Measurements from ENCODE around the gene CCNF.
A peak's percentile ranks its signal among the peaks of the same experiment; 100 is the strongest.

The CCNF gene

DNA sequence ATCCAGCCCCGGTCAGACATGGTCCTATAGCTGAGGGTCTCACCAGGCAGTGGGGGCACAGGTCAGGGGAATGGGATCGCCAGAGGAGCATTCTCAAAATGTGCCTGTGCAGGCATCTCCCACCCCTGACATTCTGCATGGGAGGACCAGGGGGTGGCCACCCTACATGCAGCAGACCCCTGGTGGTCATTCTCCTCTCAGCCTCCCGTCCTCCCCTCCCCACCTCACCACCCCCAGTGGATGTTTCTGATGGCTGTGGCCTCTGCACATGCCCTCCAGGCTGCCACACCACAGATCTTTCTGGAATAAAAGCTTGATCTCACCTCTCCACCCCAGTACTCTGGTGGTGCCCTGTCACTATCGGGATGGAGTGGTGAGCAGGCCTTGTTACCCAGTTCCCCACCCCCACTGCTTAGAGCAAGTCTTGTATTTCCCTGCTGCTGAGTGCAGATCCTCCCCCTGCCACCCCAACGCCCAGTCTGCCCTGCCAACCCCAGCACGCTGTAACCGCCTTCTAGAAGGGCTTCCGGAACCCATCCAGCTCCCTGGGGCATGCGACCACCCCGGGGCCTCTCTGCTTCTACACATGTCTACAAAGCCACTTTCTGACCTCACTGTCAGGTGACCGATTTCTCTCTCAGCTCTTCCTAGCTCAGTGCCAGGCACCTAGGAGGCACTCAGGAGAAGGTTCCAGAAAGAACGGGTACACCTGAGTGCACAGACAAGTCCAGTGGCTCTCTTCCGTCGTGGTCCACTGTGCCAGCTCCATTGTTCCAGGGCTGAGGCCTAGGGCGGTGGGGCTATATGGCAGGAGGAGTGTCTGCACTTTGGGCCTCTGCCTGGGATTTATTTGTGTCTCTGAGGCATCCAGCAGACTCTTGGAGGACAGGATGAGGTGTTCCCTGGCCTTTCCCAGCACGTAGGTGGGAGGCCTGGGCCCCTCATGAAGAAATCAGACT lies 55.0 kb downstream of the CCNF start:
- no peak for DNase-seq (ENCODE audit: low read depth in 4 of 4, low spot score in 1 of 4)

DNA sequence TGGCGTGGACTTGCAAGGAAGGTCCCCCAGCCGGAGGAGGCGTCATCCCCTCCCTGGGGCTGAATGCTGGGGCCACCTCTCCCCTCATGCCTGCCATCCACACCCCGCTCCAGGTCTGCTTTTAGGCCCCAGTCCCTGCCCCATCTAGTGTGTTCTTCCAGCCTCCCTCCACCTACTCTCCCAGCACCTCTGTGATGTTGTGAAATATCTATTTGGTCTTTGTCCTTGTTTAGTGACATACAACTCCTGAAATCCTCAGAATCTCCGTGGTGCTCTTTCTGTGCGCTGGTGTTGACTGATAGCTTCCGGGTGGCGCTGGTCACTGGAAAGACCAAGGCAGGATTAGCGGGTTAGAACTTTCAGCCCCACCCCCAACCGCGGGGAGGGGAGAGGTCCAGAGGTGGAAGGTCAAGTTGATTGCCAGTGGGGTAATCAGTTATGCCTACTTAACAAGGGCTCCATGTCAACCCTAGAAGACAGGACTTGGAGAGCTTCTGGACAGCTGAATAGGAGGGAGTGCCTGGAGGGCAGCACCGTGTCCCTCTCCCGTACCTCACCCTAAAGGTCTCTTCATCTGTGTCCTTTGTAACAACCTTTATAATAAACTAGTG lies 55.8 kb downstream of the CCNF start:
- DNase-seq (ENCODE audit: low read depth in 4 of 4, low spot score in 1 of 4), result no peak

DNA sequence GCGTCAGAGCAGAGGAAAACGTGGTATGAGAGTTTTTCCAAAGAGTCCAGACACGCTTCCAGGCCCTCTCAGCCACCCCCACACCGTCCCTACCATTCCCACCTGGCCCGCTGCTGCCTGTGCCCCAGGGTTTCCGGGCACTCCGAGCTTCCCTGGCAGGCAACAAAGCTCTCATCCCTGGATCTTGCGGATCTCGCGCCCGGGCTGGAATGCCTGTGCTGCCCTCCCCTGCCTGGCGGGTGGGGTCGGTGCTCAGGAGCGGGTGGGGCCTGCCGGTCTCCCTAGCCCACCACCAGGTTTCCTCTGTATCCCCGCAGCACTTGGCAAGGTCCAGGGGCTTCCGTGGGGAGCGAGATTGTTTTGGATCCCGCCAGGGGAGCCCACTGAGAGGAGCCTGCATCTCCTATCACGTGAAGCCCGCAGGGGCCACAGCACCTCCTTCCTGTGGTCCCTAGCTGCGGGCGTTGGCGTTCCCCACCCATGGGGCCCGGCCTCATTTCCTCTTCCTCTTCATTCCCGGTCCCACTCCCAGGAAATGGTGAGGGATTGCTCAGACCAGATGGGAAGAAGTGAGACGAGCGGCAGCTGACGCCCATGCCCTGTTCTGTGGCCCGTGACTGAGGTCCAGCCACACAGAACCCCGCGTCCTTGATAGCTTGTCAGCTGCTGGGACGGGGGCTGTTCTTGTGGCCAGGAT lies 56.7 kb downstream of the CCNF start:
- no peak for DNase-seq (ENCODE audit: low read depth in 4 of 4, low spot score in 1 of 4)

DNA sequence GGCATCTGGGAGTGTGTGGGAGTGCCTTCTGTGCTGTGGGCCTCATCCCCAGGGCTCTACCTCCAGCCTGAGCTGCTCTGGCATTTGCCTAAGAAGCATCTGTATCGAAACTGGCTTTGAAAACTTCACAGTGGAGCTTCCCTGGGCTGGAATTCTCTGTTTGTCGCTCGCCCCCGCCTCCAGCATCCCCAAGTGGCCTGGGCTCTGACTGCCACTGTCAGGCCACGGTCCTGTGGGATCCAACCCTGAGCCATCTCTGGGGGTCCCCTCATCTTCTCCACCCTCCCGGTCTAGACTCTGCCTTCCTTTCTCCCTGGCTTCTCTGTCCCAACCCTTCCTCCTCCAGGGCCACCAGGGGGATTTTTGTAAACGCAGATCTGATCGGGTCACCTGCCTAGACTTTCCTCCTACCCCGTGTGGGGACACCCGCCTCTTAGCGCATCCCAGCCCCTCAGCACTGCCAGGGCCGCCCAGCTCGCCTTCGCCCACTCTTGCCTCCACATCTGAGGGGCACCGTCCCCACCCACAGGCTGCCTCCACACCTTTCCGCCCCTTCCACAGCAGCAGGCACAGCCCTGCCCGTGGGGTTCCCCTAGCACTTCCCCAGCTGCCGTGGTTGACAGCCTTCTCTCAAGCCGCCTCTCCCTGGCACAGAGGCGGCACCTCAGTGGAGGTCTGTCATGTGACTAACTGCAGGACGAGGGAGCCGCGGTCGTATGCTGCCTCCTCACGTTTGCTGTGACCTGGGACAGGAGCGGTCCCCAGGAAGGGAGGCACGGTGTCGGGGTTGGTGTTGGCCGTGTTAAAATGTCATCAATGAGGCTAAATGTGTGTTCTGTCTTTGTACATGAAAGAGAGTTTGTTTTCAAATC lies 57.6 kb downstream of the CCNF start:
- peak; percentile 30 to 60 (median 48) for DNase-seq (ENCODE audit: low read depth in 4 of 4, low spot score in 1 of 4)

DNA sequence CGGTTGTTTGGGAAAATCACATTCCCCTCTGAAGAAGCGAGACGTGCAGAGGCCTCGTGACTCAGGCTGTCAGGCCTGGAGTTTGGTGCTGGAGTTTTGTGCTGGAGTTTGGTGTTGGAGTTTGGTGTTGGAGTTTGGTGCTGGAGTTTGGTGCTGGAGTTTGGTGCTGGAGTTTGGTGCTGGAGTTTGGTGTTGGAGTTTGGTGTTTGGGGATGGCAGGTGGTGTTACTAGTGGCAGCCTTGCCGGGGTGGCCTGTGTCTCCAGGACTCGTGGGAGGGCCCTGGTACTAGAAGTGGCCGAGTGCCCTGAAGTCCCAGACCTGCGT lies 58.2 kb downstream of the CCNF start:
- no peak for DNase-seq (ENCODE audit: low read depth in 4 of 4, low spot score in 1 of 4)

DNA sequence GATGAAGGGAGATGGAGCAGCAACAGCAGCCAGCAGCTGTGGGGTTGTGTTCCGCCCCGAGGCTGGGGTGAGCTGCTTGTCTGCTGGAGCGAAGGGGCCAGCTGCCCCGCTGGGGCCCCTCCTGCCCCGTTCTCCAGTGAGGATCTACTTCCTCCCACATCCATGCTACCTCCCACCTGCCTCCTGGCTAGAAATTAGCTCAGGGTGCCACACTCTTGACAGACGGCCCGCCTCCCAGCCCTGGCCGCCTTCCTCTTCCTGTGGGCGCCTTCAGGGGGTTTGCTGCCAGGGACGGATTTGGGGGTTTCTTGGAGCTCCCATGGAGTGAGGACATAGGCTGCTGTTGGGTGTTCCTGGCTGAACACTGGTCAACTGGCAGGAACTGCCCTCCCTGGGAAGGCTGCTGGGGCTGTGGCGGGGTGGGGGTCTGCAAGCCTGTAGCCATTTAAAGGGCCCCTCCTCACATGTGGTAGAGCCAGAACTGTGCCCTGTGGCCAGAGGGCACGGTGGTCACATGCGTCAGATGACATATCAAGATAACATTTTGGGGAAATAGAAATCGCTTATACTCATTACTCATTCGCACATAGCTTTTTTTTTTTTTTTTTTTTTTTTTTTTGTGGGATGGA lies 58.8 kb downstream of the CCNF start:
- DNase-seq (ENCODE audit: low read depth in 4 of 4, low spot score in 1 of 4), result no peak

DNA sequence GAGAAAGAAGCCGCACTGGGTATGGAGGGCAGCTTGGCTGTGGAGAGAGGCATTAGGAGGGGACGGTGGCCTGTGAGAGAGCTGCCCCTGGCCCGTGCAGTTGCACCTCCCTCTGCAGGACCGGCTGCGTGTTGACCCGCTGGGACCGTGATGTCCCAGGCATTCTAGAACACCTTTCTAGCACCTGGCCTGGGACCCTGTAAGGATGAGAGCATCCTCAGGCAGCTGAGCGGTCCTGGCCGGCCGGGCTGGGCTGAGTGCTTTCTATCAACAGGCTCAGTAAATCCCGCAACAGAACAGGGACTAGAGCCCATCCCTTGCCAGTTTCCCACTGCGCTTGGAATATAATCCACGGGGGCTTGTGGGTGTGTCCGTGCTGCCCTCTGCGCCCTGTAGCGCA lies 60.3 kb downstream of the CCNF start:
- DNase-seq (ENCODE audit: low read depth in 4 of 4, low spot score in 1 of 4), result no peak

DNA sequence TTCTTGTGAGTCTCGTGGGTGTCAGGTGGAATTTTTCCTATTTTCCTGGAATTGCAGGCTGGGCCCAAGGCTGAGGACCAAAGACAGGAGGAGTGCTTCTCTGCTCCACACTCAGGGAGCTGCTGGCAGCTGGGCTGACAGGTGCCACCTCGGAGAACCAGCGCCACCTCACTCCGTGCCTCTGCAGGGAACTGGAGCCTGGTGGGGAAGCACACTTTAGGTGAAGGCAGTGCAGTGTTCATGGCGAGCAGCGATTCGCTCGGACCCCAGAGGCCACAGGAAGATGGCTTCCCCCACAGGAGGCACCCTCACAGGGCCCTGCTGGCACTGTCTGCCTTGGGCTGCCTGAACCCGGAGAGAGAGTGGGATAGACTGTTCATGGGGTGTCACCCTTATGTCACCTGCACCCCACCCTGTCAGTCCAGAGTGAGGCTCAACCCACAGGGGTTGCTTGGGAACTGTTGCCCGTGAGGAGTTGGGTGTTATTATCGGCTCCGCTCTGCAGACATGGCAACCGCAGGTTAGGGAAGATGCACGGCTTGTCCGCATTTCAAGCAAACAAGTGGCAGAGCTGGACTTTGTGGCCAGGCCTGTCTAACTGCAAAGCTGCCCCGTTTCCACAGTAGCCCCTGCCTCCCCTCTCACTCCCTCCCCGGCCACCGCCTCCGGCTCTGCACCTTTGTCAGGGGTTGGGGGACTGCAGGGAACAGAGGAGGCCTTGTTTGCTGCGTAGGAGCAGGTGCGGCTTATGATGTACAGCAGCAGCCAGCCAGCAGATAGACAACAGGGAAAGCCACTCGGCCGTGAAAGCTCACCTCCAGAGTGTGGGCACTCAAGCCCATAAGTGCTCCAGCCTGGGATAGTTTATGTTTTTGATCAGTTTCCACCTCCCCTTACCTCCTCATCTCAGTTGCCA lies 61.2 kb downstream of the CCNF start:
- DNase-seq (ENCODE audit: low read depth in 4 of 4, low spot score in 1 of 4), result no peak

DNA sequence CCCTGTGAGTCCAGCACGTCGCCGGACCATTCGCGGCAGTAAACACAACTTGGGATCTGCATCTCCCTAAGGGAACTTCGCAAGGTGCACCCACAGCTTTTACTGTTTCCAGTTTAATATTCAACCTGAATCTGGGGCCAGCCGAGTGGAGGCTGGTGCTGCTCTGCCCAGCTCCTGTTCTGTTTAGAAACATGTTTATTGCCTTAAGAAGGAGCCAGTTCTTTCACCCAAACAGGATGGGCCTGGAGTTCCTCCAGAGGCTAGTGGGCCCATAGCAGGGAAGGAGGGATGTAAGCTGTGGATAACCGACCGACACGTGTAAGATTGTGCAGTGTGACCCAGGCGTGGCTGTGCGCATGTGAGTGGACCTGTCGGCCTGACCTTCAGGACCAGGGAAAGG lies 63.0 kb downstream of the CCNF start:
- no peak for DNase-seq (ENCODE audit: low read depth in 4 of 4, low spot score in 1 of 4)

DNA sequence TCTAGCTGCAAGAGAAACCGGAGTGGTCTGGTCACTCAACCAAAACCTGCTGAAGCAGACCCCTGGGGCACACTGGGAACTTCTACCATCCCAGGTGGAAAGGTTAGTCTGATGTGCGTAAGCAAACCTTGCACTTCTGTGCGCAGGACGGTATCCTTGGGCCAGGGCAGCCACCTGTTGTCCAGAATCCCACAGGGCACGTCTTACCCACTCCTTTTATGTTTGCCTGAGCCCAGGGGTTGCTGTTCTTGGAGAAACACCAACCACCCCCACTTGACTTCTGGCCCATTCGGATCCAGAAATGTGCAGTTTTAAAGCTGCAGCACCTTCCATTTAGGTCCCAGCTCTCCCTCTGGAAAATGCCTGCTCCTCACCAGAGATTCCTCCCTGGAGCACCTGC lies 64.4 kb downstream of the CCNF start:
- DNase-seq (ENCODE audit: low read depth in 4 of 4, low spot score in 1 of 4), result no peak

DNA sequence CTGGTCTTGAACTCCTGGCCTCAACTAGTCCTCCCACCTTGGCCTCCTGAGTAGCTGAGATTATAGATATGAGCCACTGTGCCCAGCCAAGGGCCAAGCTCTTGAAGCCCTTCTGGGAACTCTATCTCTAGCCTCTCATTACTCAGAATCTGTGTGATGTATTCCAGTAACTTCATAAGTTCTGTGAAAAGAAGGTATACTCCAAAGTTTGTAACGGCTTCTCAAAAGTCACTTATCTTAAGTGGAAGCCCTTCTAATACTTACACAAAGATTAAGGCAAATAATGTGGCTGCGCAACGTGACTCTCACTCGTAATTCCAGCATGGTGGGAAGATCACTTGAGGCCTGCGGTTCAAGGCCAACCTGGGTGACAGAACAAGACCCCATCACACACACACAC lies 65.4 kb downstream of the CCNF start:
- no peak for DNase-seq (ENCODE audit: low read depth in 4 of 4, low spot score in 1 of 4)

DNA sequence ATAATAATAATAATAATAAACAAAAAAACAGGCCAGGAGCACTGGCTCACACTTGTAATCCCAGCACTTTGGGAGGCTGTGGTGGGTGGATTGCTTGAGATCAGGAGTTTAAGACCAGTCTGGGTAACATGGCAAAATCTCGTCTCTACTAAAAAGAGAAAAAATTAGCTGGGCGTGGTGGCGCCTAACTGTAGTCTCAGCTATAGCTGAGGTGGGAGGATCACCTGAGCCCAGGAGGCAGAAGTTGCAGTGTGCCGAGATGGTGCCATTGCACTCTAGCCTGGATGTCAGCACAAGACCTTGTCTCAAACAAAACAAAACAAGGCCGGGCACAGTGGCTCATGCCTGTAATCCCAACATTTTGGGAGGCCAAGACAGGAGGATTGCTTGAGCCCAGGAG lies 65.8 kb downstream of the CCNF start:
- no peak for DNase-seq (ENCODE audit: low read depth in 4 of 4, low spot score in 1 of 4)

DNA sequence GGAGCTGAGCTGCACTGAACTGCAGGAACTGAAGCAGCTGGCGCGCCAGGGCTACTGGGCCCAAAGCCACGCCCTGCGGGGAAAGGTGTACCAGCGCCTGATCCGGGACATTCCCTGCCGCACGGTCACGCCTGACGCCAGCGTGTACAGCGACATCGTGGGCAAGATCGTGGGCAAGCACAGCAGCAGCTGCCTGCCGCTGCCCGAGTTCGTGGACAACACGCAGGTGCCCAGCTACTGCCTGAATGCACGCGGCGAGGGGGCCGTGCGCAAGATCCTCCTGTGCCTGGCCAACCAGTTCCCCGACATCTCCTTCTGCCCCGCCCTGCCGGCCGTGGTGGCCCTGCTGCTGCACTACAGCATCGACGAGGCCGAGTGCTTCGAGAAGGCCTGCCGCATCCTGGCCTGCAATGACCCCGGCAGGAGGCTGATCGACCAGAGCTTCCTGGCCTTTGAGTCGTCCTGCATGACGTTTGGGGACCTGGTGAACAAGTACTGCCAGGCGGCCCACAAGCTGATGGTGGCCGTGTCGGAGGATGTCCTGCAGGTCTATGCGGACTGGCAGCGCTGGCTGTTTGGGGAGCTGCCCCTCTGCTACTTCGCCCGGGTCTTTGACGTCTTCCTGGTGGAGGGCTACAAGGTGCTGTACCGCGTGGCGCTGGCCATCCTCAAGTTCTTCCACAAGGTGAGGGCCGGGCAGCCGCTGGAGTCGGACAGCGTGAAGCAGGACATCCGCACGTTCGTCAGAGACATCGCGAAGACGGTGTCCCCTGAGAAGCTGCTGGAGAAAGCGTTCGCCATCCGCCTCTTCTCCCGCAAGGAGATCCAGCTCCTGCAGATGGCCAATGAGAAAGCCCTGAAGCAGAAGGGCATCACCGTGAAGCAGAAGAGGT lies 67.2 kb downstream of the CCNF start:
- no peak for DNase-seq (ENCODE audit: low read depth in 4 of 4, low spot score in 1 of 4)

DNA sequence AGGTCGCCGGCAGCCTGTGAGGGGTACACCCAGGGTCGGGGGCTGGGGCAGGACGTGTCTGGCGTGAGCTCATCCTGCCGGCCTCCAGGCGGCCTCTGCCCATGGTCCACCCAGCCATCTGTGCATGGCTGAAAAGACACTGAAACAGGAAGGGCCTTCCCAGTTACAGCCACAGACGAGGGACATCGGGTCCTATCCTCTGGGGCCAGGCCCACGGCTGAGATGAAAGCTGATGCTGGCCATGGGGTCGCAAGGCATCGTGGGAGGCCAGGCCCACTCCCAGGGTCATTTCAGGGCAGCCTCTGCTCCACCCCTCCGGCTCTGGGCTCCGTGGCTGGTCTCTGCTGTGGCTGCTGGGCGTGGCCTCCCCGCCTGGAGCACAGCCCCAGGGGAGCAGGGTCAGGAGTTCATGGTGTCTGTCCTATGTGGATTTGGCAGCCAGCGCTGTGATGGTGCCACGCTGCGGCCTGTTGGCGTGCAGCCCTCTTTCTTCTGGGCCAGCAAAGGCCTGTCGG lies 67.9 kb downstream of the CCNF start:
- DNase-seq (ENCODE audit: low read depth in 4 of 4, low spot score in 1 of 4), result no peak

DNA sequence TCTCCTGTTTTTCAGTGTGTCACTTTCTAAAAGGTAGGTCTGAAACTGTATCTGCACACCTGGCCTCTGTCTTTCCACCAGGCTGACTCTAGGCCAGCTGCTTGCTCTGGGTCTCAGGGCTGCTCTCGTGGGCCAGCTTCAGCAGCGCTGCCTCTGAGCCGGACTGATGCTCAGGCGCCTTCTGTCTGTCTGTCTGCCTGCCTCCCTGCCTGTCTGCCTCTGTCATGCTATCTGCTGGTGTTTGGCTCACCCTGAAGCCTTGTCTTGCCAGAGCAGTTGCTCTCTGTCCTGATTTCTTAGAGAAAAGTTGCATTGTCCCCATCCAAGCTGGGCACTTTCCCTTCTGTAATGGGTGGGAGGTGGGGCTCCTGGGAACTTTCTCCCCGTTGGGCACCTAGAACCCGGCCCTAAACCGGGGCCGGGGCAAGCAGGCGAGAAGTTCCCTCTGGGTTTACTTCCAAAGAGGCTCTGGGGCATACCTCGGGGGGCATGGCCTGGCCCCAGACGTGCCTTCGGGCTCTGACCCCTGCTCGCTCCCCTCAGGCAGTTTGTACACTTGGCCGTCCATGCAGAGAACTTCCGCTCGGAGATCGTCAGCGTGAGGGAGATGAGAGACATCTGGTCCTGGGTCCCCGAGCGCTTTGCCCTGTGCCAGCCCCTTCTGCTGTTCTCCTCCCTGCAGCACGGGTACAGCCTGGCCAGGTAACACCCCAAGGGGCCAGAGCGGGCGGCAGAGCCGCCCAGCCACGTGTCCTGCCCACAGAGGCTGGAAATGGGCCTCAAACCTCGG lies 68.6 kb downstream of the CCNF start:
- no peak for DNase-seq (ENCODE audit: low read depth in 4 of 4, low spot score in 1 of 4)

DNA sequence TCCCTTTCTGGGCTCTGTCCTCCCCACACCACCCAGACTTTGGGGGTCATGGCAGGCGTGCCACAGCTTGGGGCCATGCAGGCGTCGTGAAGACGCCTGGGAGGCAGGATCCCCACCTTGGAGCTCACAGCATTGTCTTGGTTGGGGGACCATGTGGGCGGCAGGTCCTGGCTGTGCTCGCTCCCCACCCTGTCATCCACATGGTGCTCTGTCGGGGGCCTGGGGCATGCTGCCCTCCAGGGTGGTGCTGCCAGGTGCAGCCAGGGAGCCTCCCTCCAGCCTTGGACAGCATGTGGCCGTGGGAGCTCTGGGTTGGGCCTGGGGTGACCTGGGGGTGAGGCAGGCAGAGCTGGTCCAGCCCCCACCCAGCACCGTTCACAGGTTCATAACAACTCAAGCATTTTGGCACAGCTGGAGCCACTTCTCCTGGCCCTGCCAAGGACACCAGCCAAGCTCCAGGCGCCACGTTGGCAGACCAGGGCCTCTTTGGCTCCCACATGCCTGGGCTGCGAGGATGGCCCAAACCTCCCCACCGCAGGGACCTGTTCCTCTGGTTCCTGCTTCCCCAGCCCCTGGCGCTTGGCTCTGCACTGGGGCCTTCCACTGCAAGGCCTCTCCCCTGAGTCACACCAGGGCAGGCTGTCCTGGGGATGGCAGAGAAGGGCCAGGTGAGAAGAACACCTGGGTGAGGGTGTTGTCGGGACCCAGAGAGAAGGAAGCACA lies 69.4 kb downstream of the CCNF start:
- no peak for DNase-seq (ENCODE audit: low read depth in 4 of 4, low spot score in 1 of 4)

DNA sequence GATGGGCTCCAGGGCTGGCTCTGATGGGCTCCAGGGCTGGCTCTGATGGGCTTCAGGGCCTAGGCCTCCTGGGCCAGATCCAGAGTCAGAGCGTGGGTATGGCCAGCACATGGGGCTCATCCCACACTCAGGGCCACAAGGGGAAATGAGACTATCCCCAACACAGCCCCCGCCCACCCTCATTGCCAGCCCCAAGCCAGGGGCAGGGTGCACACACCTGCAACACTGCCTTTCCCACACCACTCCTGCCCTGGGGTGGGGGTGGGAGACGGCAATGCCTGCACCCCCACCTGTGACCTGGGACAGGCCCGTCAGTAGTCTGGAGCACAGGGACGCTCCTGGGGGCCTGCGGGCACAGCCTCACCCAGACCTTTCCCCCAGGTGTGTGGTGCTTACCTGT lies 70.2 kb downstream of the CCNF start:
- no peak for DNase-seq (ENCODE audit: low read depth in 4 of 4, low spot score in 1 of 4)

Measured in stimulated activated CD4-positive, alpha-beta T cell treated with anti-CD3 and anti-CD28 coated beads, Interleukin-1b, Interleukin-23, amount 100 ng/mL, for 24 hours (primary cell).